Activated CD8-positive, alpha-beta memory T cell treated with anti-CD3 and anti-CD28 coated beads, Interleukin-2, amount 50 U/mL, for 1 hour (primary cell): ENCODE data around the gene EXD1.
"Not testable (repeated sequence)": the region's sequence is repeated elsewhere in the genome, so short reads cannot be mapped to it uniquely, and the experiment has no call there.

Experiments
- DNase-seq: peaks from one replicate; pipeline ENCODE4 v3.0.0-alpha.2; 2020; ENCODE audit errors: extremely low read depth

Gene EXD1

GRCh38 chr15:41230650-41231421 is at the start of gene EXD1, which contains the start of gene CHP1:
TSS of gene EXD1 (minus strand) at chr15:41230757. CDS start at chr15:41226575, 4,182 bp downstream.
TSS of gene CHP1 (plus strand) at chr15:41231268. CDS start at chr15:41231383, 115 bp downstream.
- peak; percentile 89 for DNase-seq

GRCh38 chr15:41279535-41280283 is 49.2 kb upstream of the EXD1 start:
- no peak for DNase-seq

- DNase-seq = no peak
Observed at GRCh38 chr15:41278319-41278718, 47.8 kb upstream of the EXD1 start.

GRCh38 chr15:41276831-41277230 is 46.3 kb upstream of the EXD1 start:
- no peak for DNase-seq

- DNase-seq = no peak
Observed at GRCh38 chr15:41269887-41270286, 39.3 kb upstream of the EXD1 start.

GRCh38 chr15:41263891-41264351 is 33.4 kb upstream of the EXD1 start:
- no peak for DNase-seq

- DNase-seq = no peak
Observed at GRCh38 chr15:41262571-41262970, 32.0 kb upstream of the EXD1 start.

- DNase-seq = not testable (repeated sequence)
Observed at GRCh38 chr15:41260924-41261323, 30.4 kb upstream of the EXD1 start.

- no peak for DNase-seq
Observed at GRCh38 chr15:41259546-41260189, 29.1 kb upstream of the EXD1 start.

GRCh38 chr15:41258750-41259471 is 28.4 kb upstream of the EXD1 start:
- no peak for DNase-seq

GRCh38 chr15:41256577-41257038 is 26.1 kb upstream of the EXD1 start:
- DNase-seq = no peak

- DNase-seq = no peak
Observed at GRCh38 chr15:41256103-41256502, 25.5 kb upstream of the EXD1 start.

- DNase-seq = no peak
Observed at GRCh38 chr15:41254560-41254959, 24.0 kb upstream of the EXD1 start.

- no peak for DNase-seq
Observed at GRCh38 chr15:41251411-41251810, 20.9 kb upstream of the EXD1 start.

- DNase-seq = not testable (repeated sequence)
Observed at GRCh38 chr15:41250745-41251144, 20.2 kb upstream of the EXD1 start.

- DNase-seq = no peak
Observed at GRCh38 chr15:41241221-41241964, 10.8 kb upstream of the EXD1 start.

- DNase-seq = no peak
Observed at GRCh38 chr15:41238100-41238499, 7.5 kb upstream of the EXD1 start.

GRCh38 chr15:41235929-41236328 is 5.4 kb upstream of the EXD1 start:
- no peak for DNase-seq

- not testable (repeated sequence) for DNase-seq
Observed at GRCh38 chr15:41235228-41235627, 4.7 kb upstream of the EXD1 start.

GRCh38 chr15:41233367-41233771 is 2.8 kb upstream of the EXD1 start:
- DNase-seq = no peak
